HUES64 (cell line): ENCODE data around the gene VTCN1.
"Not testable (repeated sequence)": the region's sequence is repeated elsewhere in the genome, so short reads cannot be mapped to it uniquely, and the experiment has no call there.

Experiments
- H3K27ac ChIP-seq: 2 replicates; pipeline ENCODE4 v1.7.0; 2013; ENCODE audit warnings: low read depth, low read length, inconsistent platforms
- H3K27me3 ChIP-seq: 2 replicates; pipeline ENCODE4 v1.6.1; 2013; ENCODE audit warnings: mild to moderate bottlenecking, low read length; ENCODE audit not compliant: insufficient read depth
- H3K36me3 ChIP-seq: 2 replicates; pipeline ENCODE4 v1.6.1; 2013; ENCODE audit warnings: mild to moderate bottlenecking, low read length; ENCODE audit not compliant: insufficient read depth
- H3K4me1 ChIP-seq: 2 replicates; pipeline ENCODE4 v1.6.1; 2013; ENCODE audit warnings: mild to moderate bottlenecking, low read length, moderate library complexity; ENCODE audit not compliant: insufficient read depth
- H3K4me3 ChIP-seq: 2 replicates; pipeline ENCODE4 v1.5.1; 2013; ENCODE audit warnings: mild to moderate bottlenecking, low read length, moderate library complexity
- H3K9ac ChIP-seq: 2 replicates; pipeline ENCODE4 v1.6.1; 2013; ENCODE audit warnings: mild to moderate bottlenecking, low read depth, low read length
- H3K9me3 ChIP-seq: 2 replicates; pipeline ENCODE4 v1.6.1; 2013; ENCODE audit warnings: low read depth, low read length; ENCODE audit not compliant: insufficient read depth
- WGBS: fragments of 150-250, 120-280 bp; methylation state at CpG from one replicate; pipeline ENCODE4 v1.1.7; 2013; ENCODE audit warnings: missing lambda C conversion rate; 5-methylcytosine and 5-hydroxymethylcytosine counted together

The VTCN1 gene

DNA sequence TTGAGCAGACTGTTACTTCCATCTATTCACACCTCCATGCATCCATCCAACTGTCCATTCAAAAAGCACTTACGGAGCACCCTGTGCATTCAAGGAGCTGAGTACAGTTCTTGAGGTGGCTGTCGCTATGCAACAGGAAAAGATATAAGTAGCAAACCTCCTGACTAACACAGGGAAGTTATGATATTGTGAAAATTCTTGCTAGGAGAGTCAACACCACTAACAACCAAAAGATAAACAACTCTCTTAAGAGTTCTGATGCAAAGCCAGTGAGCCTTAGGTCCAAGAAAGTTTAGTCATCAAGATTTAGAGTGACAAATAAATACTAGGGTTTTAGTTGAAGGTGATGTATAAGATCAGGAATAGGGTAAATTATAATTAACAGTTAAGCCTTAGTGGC, 44.7 kb downstream of the VTCN1 start:
- WGBS, result 93% methylated on average over 2 of the region's 2 CpGs
- no peaks in the 10 kb centered on the region for H3K9me3 ChIP-seq
- no peak overlapping the region for H3K9ac ChIP-seq
- no peak overlapping the region for H3K4me3 ChIP-seq
- H3K27ac ChIP-seq, result no peak overlapping the region
- no peaks in the 10 kb centered on the region for H3K27me3 ChIP-seq
- H3K36me3 ChIP-seq, result no peaks in the 10 kb centered on the region
- H3K4me1 ChIP-seq, result peaks cover 22% of the 10 kb centered on the region

- H3K4me1 ChIP-seq, result peaks cover 13% of the 10 kb centered on the region
- no peak overlapping the region for H3K4me3 ChIP-seq
- no peaks in the 10 kb centered on the region for H3K9me3 ChIP-seq
- H3K36me3 ChIP-seq, result no peaks in the 10 kb centered on the region
- 97% methylated on average over 3 of the region's 4 CpGs for WGBS
- H3K27me3 ChIP-seq, result no peaks in the 10 kb centered on the region
- H3K27ac ChIP-seq, result no peak overlapping the region
- no peak overlapping the region for H3K9ac ChIP-seq
Measured at GRCh38 chr1:117164209-117164608, 46.5 kb downstream of the VTCN1 start.

DNA sequence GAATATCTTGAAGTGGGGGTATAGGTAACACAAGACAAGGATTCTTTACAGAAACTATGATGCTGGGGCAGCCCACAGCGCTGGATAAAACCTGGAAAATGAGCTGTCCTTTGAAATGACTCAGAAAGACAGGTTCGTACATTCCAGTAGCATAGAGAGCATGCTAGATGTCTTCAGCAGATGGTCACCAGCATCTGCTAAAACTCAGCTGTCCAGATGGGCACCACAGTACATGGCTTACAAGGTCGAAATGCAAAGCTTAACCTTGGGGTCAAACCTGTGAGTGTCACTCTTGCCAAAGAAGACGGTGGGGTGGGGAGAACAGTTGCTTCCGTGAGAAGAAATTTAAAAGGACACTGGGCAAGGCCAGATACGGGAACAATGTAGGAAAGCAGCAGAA, 47.9 kb downstream of the VTCN1 start:
- Histone ChIP-seq H3K27me3 (no peaks in the 10 kb centered on the region), H3K4me3 (no peak overlapping the region), H3K27ac (no peak overlapping the region), H3K9ac (no peak overlapping the region), H3K36me3 (no peaks in the 10 kb centered on the region), H3K4me1 (peaks cover 13% of the 10 kb centered on the region), H3K9me3 (no peaks in the 10 kb centered on the region)
- WGBS, result 93% methylated on average over 6 of the region's 6 CpGs

DNA sequence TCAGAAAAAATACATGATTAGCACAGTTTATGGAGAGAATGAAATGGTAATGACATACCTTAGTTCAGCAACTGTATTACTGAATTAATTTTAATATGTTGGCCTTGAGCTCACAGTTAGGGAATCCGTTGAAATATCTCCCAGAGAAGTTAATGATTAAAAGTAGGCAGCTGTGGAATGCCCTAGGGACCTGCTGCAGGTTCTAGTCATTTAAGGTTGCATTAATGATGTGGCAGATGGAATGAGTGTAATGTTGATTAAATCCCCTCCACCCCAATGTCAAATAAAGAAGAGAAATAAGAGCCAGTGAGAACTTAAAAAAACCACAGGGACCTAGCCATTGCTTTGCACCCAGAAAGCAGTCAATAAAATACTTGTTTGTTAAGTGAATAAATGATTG, 48.8 kb downstream of the VTCN1 start:
- Histone ChIP-seq H3K9ac (no peak overlapping the region), H3K27me3 (no peaks in the 10 kb centered on the region), H3K9me3 (no peaks in the 10 kb centered on the region), H3K36me3 (no peaks in the 10 kb centered on the region), H3K27ac (no peak overlapping the region), H3K4me1 (peaks cover 13% of the 10 kb centered on the region), H3K4me3 (no peak overlapping the region)
- 86% methylated on average over 1 of the region's 1 CpG for WGBS

GRCh38 chr1:117151305-117151704, 59.4 kb downstream of the VTCN1 start:
- 92% methylated on average over 5 of the region's 5 CpGs for WGBS

DNA sequence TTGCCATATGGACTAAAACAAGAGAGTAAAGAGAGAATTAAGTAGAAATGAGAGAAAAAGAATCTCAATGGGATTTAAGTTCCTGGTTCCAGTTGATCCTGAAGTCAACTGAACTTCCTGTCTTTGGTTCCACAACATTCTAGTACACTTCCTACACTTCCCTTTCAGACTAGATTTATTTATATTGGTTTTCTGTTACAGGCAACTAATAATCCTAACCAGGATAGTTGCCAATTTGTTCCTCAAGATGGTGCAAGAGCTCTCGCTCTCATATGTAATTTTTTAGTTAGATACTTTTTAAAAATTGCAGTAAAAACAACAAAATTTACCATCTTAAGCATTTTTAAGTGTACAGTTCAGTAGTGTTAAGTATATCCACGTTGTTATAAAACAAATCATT, 60.4 kb downstream of the VTCN1 start:
- no peak overlapping the region for H3K27ac ChIP-seq
- H3K36me3 ChIP-seq, result no peaks in the 10 kb centered on the region
- no peak overlapping the region for H3K9ac ChIP-seq
- no peaks in the 10 kb centered on the region for H3K27me3 ChIP-seq
- H3K4me1 ChIP-seq, result peaks cover 21% of the 10 kb centered on the region; the same call in 1 of the 2 replicates
- H3K9me3 ChIP-seq, result peaks cover 2% of the 10 kb centered on the region; the same call in 1 of the 2 replicates
- WGBS, result 67% methylated on average over 1 of the region's 2 CpGs
- H3K4me3 ChIP-seq, result no peak overlapping the region

More at GRCh38 chr1:117151305-117151704, 59.4 kb downstream of the VTCN1 start:
- not testable (repeated sequence) for H3K27me3 ChIP-seq, H3K4me3 ChIP-seq, H3K9me3 ChIP-seq, H3K36me3 ChIP-seq, H3K27ac ChIP-seq, H3K9ac ChIP-seq
- peaks cover 18% of the 10 kb centered on the region; the same call in 1 of the 2 replicates for H3K4me1 ChIP-seq

GRCh38 chr1:117147856-117148588, 62.7 kb downstream of the VTCN1 start:
- no peaks in the 10 kb centered on the region for H3K36me3 ChIP-seq
- peaks cover 21% of the 10 kb centered on the region; the same call in 1 of the 2 replicates for H3K4me1 ChIP-seq
- H3K9ac ChIP-seq, result no peak overlapping the region
- 96% methylated on average over 5 of the region's 5 CpGs for WGBS
- H3K9me3 ChIP-seq, result peaks cover 2% of the 10 kb centered on the region; the same call in 1 of the 2 replicates
- no peak overlapping the region for H3K27ac ChIP-seq
- H3K4me3 ChIP-seq, result no peak overlapping the region
- H3K27me3 ChIP-seq, result no peaks in the 10 kb centered on the region

DNA sequence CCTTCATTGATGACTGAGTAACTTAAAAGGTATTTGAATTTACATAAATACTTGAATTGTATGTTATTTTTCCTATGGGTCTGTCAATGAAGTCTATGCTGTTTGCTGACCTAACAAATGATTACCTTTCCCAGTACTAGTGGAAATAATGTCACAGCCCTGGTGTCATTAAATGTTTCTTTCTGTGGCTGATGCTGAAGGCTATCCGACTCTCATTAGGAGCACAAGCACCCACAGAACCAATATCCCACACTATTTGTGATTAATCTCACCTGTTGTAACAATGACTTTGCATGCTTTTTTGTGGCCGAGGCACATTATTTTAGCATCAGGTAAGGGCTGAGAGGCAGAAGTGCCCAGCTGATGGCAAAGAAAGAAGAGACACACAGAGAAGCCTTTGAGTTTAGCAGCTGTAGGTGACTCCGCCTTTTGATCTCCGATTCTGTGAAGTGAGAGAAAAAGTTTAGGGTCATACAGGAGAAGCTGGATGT, 63.3 kb downstream of the VTCN1 start:
- H3K27ac ChIP-seq, result no peak overlapping the region
- H3K9me3 ChIP-seq, result peaks cover 2% of the 10 kb centered on the region; the same call in 1 of the 2 replicates
- H3K4me1 ChIP-seq, result peaks cover 21% of the 10 kb centered on the region; the same call in 1 of the 2 replicates

GRCh38 chr1:117146575-117147340, 64.0 kb downstream of the VTCN1 start:
- Histone ChIP-seq H3K9me3 (peaks cover 2% of the 10 kb centered on the region; the same call in 1 of the 2 replicates), H3K36me3 (no peaks in the 10 kb centered on the region), H3K27me3 (no peaks in the 10 kb centered on the region), H3K4me1 (peaks cover 21% of the 10 kb centered on the region; the same call in 1 of the 2 replicates), H3K27ac (no peak overlapping the region), H3K4me3 (no peak overlapping the region), H3K9ac (no peak overlapping the region)
- WGBS, result 78% methylated on average over 7 of the region's 8 CpGs

More for the DNA sequence above, 63.3 kb downstream of the VTCN1 start:
- H3K9ac ChIP-seq, result no peak overlapping the region
- H3K36me3 ChIP-seq, result no peaks in the 10 kb centered on the region
- 69% methylated on average over 4 of the region's 4 CpGs for WGBS
- no peak overlapping the region for H3K4me3 ChIP-seq
- no peaks in the 10 kb centered on the region for H3K27me3 ChIP-seq

DNA sequence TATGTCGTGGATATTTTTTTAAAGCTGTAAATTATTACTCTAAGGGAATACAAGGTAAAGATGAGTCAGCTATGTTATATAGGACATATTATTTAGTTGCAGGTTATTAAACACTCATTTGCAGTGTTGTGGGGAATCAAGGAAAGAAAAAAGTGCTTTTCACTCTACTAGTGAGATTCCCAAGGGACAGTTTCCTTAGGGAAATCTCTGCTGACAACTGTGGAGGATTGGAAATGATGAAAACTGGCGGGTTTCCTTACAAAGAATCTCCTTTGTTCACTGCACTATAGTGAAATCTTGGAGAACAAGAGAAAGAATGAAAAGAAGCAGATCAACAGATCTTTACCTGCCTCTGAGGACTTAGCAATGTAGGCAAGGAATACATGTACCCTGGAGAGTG, 64.7 kb downstream of the VTCN1 start:
- H3K9me3 ChIP-seq, result no peaks in the 10 kb centered on the region
- H3K4me3 ChIP-seq, result no peak overlapping the region
- no peak overlapping the region for H3K27ac ChIP-seq
- 86% methylated on average over 2 of the region's 2 CpGs for WGBS
- no peaks in the 10 kb centered on the region for H3K36me3 ChIP-seq
- H3K4me1 ChIP-seq, result peaks cover 21% of the 10 kb centered on the region; the same call in 1 of the 2 replicates
- no peaks in the 10 kb centered on the region for H3K27me3 ChIP-seq
- H3K9ac ChIP-seq, result no peak overlapping the region

DNA sequence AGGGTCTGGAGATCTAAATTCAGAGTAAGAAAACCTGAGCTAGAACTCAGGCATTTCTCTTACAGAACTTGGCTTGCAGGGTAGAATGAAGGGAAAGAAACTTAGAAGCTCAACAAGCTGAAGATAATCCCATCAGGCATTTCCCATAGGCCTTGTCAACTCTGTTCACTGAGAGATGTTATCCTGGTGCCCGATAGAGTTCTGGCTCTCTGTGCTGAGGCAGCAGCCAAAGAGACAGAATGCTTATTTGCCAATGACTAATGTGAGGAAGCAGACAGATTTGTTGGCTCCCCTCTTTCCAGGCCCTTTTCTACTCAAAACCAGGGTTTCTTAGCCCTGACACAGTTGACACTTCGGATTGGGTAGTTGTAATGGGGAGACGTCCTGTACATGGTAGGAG, 66.9 kb downstream of the VTCN1 start:
- H3K9ac ChIP-seq, result no peak overlapping the region
- WGBS, result 94% methylated on average over 1 of the region's 3 CpGs
- H3K4me3 ChIP-seq, result no peak overlapping the region

More for the DNA sequence above, 66.9 kb downstream of the VTCN1 start:
- no peaks in the 10 kb centered on the region for H3K9me3 ChIP-seq
- no peak overlapping the region for H3K27ac ChIP-seq
- peaks cover 20% of the 10 kb centered on the region; the same call in 1 of the 2 replicates for H3K4me1 ChIP-seq
- no peaks in the 10 kb centered on the region for H3K27me3 ChIP-seq
- no peaks in the 10 kb centered on the region for H3K36me3 ChIP-seq
